KMS-11 (cell line): ENCODE measurements around the gene ABCA4.

Source experiments
- H2AFZ ChIP-seq: fragments of 200-600 bp; sonication (generic); 2 replicates; pipeline ENCODE4 v1.6.1; 2016; ENCODE audit warnings: antibody characterized with exemption, mixed run types, low read depth
- H3K27ac ChIP-seq: fragments of 200-600 bp; sonication (generic); 2 replicates; pipeline ENCODE4 v1.6.1; 2016; ENCODE audit warnings: mild to moderate bottlenecking, mixed run types
- H3K27me3 ChIP-seq: fragments of 200-600 bp; sonication (generic); 2 replicates; pipeline ENCODE4 v1.6.1; 2017; ENCODE audit warnings: mild to moderate bottlenecking, low read depth, mixed run types, moderate library complexity; ENCODE audit not compliant: insufficient read depth
- H3K36me3 ChIP-seq: fragments of 200-600 bp; sonication (generic); 2 replicates; pipeline ENCODE4 v1.6.1; 2017; ENCODE audit warnings: mild to moderate bottlenecking, mixed run types; ENCODE audit not compliant: insufficient read depth
- H3K4me1 ChIP-seq: fragments of 200-600 bp; sonication (generic); 2 replicates; pipeline ENCODE4 v1.6.1; 2016; ENCODE audit warnings: mild to moderate bottlenecking, low read depth, mixed run types; ENCODE audit not compliant: poor library complexity, severe bottlenecking
- H3K4me2 ChIP-seq: fragments of 200-600 bp; sonication (generic); 2 replicates; pipeline ENCODE4 v1.7.0; 2016; ENCODE audit warnings: mild to moderate bottlenecking, mixed run types
- H3K4me3 ChIP-seq: fragments of 200-600 bp; sonication (generic); IDR thresholded peaks from 2 replicates; pipeline ENCODE4 v1.6.1; 2017; ENCODE audit warnings: low read depth, low read length, mixed read lengths; ENCODE audit not compliant: insufficient read depth
- H3K79me2 ChIP-seq: fragments of 200-600 bp; sonication (generic); 2 replicates; pipeline ENCODE4 v1.6.1; 2016; ENCODE audit warnings: low read depth, mixed run types; ENCODE audit not compliant: insufficient read depth
- H3K9ac ChIP-seq: fragments of 200-600 bp; sonication (generic); 2 replicates; pipeline ENCODE4 v1.6.1; 2016; ENCODE audit warnings: mild to moderate bottlenecking, mixed run types
- H4K20me1 ChIP-seq: fragments of 200-600 bp; sonication (generic); 2 replicates; pipeline ENCODE4 v1.6.1; 2016; ENCODE audit warnings: mild to moderate bottlenecking, mixed run types; ENCODE audit not compliant: insufficient read depth
- TF ChIP-seq, protein P1 (sequence below): fragments of 200-600 bp; sonication (generic); conservative IDR thresholded peaks from 2 replicates; pipeline ENCODE4 v1.6.1; 2017; ENCODE audit warnings: low read depth, mild to moderate bottlenecking, antibody characterized with exemption, low read length, moderate library complexity, mixed read lengths

The ABCA4 gene

DNA sequence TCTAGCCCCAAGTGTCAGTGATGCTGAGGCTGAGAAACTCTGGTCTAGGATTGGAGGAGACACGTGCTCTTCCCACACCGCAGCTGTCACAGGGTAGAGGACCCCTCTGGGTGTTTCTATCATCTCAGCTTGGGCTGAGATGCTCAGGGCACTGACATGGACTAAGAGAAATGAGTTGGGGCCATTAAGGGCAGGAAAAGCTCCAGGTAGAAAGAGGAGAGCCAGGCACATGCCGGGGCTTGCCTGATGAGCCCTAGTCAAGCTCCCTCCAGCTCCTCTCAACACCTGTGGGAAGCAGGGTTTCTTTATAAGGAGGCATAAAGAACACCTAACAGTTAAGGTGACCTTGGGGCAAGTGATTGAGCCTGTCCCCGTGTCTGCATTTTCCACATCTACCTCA is 17.3 kb downstream of the ABCA4 start:
- no peak overlapping the region for H3K9ac ChIP-seq
- H3K27ac ChIP-seq = no peak overlapping the region
- no peak overlapping the region for H3K4me3 ChIP-seq
- TF ChIP-seq, protein P1, sequence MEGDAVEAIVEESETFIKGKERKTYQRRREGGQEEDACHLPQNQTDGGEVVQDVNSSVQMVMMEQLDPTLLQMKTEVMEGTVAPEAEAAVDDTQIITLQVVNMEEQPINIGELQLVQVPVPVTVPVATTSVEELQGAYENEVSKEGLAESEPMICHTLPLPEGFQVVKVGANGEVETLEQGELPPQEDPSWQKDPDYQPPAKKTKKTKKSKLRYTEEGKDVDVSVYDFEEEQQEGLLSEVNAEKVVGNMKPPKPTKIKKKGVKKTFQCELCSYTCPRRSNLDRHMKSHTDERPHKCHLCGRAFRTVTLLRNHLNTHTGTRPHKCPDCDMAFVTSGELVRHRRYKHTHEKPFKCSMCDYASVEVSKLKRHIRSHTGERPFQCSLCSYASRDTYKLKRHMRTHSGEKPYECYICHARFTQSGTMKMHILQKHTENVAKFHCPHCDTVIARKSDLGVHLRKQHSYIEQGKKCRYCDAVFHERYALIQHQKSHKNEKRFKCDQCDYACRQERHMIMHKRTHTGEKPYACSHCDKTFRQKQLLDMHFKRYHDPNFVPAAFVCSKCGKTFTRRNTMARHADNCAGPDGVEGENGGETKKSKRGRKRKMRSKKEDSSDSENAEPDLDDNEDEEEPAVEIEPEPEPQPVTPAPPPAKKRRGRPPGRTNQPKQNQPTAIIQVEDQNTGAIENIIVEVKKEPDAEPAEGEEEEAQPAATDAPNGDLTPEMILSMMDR = no peak
- no peak overlapping the region for H3K4me2 ChIP-seq
- no peaks in the 10 kb centered on the region for H3K36me3 ChIP-seq
- H3K27me3 ChIP-seq = no peaks in the 10 kb centered on the region; the same call in 1 of the 2 replicates
- no peaks in the 10 kb centered on the region for H4K20me1 ChIP-seq
- no peaks in the 10 kb centered on the region for H3K79me2 ChIP-seq
- no peaks in the 10 kb centered on the region for H3K4me1 ChIP-seq
- no peak overlapping the region for H2AFZ ChIP-seq

DNA sequence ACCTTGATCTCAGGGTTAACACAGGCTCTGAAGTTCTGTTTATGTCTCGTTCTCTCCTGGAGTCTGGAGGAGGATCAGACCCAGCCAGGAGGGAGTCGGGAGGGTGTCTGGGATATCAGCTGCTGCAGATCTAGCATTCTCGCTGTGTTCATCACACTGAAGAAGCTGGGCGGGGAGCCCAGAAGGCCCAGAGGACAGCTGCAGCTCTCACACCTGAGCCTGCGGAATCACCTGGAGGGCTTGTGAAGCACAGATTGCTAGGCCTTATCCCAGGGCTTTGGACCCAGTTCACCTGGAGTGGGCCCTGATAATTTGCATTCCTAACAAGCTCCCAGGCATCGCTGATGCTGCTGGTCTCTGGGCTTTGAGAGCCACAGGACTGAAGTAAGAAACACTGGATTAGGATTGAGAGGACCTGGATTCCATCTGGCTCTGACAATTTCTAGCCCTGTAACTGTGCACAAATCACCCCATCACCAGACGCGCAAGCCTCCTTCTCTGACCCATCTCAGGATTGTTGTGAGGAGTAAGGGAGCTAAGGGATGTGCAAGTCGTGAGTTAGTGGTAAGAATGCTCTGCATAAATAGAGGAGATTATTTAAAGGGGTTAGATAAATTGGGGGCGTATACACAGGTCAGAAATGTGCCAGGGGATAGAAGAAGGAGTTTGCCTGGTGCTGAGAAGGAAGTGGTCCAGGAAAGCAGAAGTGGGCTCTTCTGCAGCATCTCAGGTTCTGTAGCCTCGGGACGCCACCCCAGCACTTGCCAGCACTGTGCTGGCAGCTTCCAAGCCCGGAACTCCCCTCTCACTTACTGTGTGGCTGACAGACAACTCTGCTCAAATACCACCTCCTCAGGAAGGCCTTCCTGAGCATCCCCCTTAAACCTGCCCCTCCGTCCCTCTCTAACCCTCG is 19.1 kb downstream of the ABCA4 start:
- no peak overlapping the region for H3K4me3 ChIP-seq
- H4K20me1 ChIP-seq = no peaks in the 10 kb centered on the region
- H3K4me2 ChIP-seq = no peak overlapping the region
- TF ChIP-seq, protein P1 = no peak
- H2AFZ ChIP-seq = no peak overlapping the region
- no peaks in the 10 kb centered on the region for H3K79me2 ChIP-seq
- H3K36me3 ChIP-seq = no peaks in the 10 kb centered on the region
- H3K4me1 ChIP-seq = no peaks in the 10 kb centered on the region
- H3K27ac ChIP-seq = no peak overlapping the region
- H3K9ac ChIP-seq = no peak overlapping the region
- H3K27me3 ChIP-seq = no peaks in the 10 kb centered on the region; the same call in 1 of the 2 replicates

DNA sequence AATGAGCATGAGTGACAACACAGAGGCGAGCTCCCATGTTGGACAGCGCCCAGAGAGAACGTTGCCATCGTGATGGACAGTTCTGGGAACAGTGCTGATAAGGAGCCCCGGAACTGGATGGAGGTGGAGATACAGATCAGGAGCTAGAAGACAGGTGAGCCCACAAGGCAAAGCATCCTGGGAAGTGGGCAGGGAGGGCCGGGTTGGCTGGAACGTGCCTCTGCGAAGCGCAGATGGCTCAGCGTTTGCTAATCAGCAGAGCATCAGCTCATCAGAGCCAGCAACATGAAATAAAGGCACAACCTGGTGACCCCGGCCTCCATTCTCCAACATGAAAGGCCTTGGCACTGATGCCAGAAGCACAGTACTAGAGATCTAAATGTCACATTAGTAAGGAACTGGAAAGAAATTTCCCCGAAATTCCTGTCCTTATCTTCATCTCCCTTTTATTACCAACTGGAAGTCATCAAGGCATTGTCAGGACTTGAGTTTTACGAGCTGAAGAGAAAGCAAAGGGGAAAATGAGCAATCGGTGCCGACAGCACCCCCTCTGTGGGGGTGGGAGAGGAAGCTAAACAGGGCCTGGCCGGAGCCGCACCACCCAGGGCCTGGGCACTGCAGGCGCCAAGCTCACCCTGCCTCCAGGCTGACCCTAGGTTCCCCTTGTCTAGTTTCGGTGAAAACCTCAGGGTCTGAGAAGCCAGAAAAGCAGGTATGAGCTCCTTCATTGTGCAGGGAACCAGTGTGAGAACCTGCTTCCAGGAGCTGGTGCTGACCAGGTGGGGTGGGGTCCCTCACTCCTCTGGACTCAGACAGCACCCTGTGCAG is 19.9 kb downstream of the ABCA4 start:
- Histone ChIP-seq H3K9ac (no peak overlapping the region), H2AFZ (no peak overlapping the region), H3K4me3 (no peak overlapping the region), H3K27ac (no peak overlapping the region), H3K36me3 (no peaks in the 10 kb centered on the region), H4K20me1 (no peaks in the 10 kb centered on the region), H3K79me2 (no peaks in the 10 kb centered on the region), H3K4me2 (no peak overlapping the region), H3K4me1 (no peaks in the 10 kb centered on the region), H3K27me3 (no peaks in the 10 kb centered on the region)
- TF ChIP-seq, protein P1 = no peak

DNA sequence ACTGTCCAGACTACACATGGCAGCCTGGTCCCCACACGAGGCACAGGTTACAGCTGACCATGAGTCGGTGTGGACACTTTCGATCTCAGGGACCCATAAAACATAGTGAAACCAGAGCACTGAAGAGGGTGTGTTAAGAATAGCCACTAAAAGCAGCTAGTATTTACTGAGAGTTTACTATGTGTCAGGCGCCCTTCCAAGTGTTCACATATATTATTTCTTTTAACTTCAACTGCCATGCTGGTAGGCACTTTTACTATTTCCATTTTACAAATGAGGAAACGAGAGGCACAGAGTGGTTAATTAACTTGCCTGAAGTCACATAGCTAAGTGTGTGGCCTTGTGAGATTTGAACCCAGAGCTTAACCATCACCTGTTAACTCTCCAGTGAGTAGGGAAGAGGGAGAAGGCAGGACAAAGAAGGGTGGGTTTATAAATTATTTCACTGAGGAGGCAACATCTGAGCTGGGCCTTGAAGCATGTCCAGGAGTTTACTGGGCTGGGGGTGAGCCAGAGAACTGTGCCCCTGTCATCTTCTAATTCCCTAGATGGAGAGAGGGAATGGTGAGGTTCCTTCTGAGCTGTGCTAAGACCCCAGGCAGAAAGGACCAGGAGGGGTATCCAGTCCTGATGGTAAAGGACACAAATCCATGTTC is 20.7 kb downstream of the ABCA4 start:
- no peaks in the 10 kb centered on the region for H3K36me3 ChIP-seq
- no peak overlapping the region for H3K9ac ChIP-seq
- no peaks in the 10 kb centered on the region for H3K27me3 ChIP-seq
- no peak overlapping the region for H3K27ac ChIP-seq
- H4K20me1 ChIP-seq = no peaks in the 10 kb centered on the region
- H3K4me2 ChIP-seq = no peak overlapping the region
- H3K79me2 ChIP-seq = no peaks in the 10 kb centered on the region
- H2AFZ ChIP-seq = no peak overlapping the region
- H3K4me3 ChIP-seq = no peak overlapping the region
- no peaks in the 10 kb centered on the region for H3K4me1 ChIP-seq
- TF ChIP-seq, protein P1 = no peak
